Heart left ventricle (tissue), 13 donors: ENCODE measurements around the gene PPP1R14C.

Experiments used
- CTCF ChIP-seq, 12 donors: fragments of 200-600 bp; sonication (generic) in 4 of 12; IDR thresholded peaks; one replicate each; pipeline versions ENCODE4 v1.5.0 to v1.8.0; 2018 to 2022; ENCODE audit warnings: antibody characterized with exemption in 12 of 12, mild to moderate bottlenecking in 5 of 12
- POLR2A ChIP-seq, 2 donors: fragments of 450-650 bp; IDR thresholded peaks; one replicate each; pipeline ENCODE4 v1.6.1; 2017; ENCODE audit warnings: antibody characterized with exemption in 2 of 2, mild to moderate bottlenecking in 2 of 2, moderate library complexity in 2 of 2
- donor health status: ischemic (EF 13 %, LVEDD 7.1; RV severe dilation, severe dysfunction).
- donor health status: DM: no; HTN: yes; CAD: no.
- donor health status: DM: no; HTN: no; CAD: no.
- donor health status: ischemic (EF 25% LVEDD 6.9; RV normal size, moderate dysfunction).
- donor health status: ischemic (EF 25% LVEDD 5.7; RV mildly dilated, moderate dysfunction).
- donor health status: ischemic (EF 35%, LVEDD 5.7; RV mildly dilated, moderate dysfunction).
- donor health status: nonischemic (EF 11% LVEDD 7.7; RV severe dilation, severe dysfunction).
- donor health status: DM: yes; HTN: yes; CAD: no.
- donor health status: PGD.
- donor health status: ischemic (EF 29% LVEDD 5.4; RV normal size, mild dysfunction).
- donor health status: nonischemic (EF 23%, LVEDD 6.1; RV moderate dilation, normal function).

DNA sequence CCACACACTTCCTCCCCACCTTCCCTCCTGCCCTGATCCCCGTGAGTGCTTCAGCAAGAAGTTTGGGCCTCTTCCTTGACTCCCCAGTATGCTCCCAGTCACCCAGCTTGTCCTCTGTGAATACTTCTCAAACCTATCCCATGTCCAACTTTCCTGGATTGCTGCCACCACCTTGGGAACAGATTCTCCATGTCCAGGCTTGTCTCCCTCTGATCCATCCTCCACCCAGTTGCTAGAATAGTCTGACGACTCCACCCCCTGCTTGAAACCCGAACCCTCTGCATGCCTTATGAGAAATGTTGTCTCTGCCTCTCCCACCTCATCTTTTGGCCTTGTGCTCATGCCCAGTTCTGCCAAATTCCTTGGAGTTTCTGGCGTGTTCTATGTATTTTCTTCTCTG is 108.0 kb downstream of the PPP1R14C start:
- TF ChIP-seq CTCF (IDR thresholded peaks at IDR 0.05) (no peak), POLR2A (IDR thresholded peaks at IDR 0.05) (no peak)
